Esophagus mucosa (tissue), 1 donor: Measurements from ENCODE around the gene SLC6A20. TPM values are rescaled to one million over a fixed set of nuclear protein-coding genes. Genes with fewer than 3 reads are reported as not detected.

ENCODE experiments used
- ATAC-seq: fragments of 200-7000 bp; cut with Tn5 transposase; one replicate; pipeline ENCODE4 v1.9.1; 2020
- total RNA-seq: library from RNA; stranded (reverse); gene quantifications from one replicate; pipeline ENCODE4 v1.2.4, GENCODE V29; 2023
- donor health status: DM: yes; HTN: yes; CAD: no.

SLC6A20 gene
- total RNA-seq, 1 donor from 2014 or later: 0.16 TPM

DNA sequence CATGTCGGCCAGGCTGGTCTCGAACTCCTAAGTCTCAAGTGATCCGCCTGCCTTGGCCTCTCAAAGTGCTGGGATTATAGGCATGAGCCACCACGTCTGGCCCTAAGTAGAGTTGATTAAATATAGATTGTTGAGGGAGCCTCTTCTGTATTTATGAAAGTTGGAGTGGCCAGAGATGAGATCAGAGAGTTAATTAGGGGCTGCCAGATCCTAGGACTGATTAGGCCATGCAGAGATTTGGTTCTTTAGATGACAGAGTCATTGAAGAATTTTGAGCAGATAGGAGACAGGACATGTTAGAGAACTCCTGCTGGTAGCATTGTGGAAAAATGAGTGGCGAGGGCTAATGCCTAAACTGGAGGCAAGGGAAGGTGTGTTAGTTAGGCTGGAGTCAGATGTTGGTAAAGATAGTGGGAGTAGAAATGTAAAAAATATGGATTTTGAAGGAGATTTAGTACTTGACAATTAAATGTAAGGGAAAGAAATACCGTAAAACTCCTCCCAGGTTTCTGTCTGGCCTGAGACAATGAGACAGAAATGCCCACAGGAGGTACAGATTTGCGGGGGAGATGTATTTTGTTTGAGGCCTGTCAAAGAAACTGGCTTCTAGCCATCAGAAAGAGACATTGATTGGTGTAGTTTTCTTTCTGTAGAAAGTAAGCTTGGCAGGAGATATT lies 83.8 kb downstream of the SLC6A20 start:
- ATAC-seq: no peak

DNA sequence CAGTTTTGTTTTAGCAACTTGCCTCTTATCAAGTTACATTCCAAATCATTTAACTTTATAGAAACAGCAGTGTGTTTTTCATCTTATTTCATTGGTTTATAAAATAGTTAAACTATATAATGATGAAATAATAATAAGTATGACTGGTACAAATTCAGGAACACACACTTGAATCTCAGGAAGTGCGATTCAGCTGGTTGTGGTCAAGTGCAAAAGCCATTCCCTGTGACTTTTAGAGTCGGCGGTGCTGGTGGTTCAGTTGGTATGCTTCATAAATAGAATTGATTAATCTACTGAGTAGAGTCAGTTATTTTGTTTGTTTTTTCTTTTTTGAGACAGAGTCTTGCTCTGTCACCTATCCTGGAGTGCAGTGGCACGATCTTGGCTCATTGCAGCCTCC lies 84.4 kb downstream of the SLC6A20 start:
- ATAC-seq: no peak

GRCh38 chr3:45705839-45706808 lies 90.2 kb downstream of the SLC6A20 start:
- no peak for ATAC-seq

Other genes starting within 250 kb of the SLC6A20 start
- 13.5 TPM for gene LIMD1, start 201.8 kb downstream of the SLC6A20 start, total RNA-seq
- 22.8 TPM for gene SACM1L, start 107.1 kb downstream of the SLC6A20 start, total RNA-seq
- gene LZTFL1, start 45.6 kb upstream of the SLC6A20 start, total RNA-seq: 7.0 TPM
- not detected for gene CCR9, start 90.0 kb upstream of the SLC6A20 start, total RNA-seq
- gene CXCR6, start 146.9 kb upstream of the SLC6A20 start, total RNA-seq: 0.28 TPM
- gene FYCO1, start 199.3 kb upstream of the SLC6A20 start, total RNA-seq: 18.5 TPM
- 0.04 TPM for gene XCR1, start 230.9 kb upstream of the SLC6A20 start, total RNA-seq